GM12878 (cell line): ENCODE data around the gene LMOD1. TPM values are rescaled to one million over a fixed set of nuclear protein-coding genes. Genes with fewer than 3 reads are reported as not detected.

ENCODE experiments used
- ATAC-seq: fragments of 200-7000 bp; cut with Tn5 transposase; 3 replicates; pipeline ENCODE4 v1.9.1; 2020; ENCODE audit warnings: mild to moderate bottlenecking, moderate library complexity
- BruUV-seq: library from RNA; stranded (reverse); fragments of 400-500 nt; replicated peaks from 2 replicates; lab custom pipeline; 2021; lab: Mats Ljungman, UMichigan
- CTCF ChIA-PET: fragments of 300-600 bp; sonication (Branson Sonifier 250); formaldehyde crosslinking; extraction: SDS; loops from one replicate; lab custom pipeline; 2021; ENCODE audit warnings: inconsistent platforms; lab: Yijun Ruan, JAX
- POLR2A ChIA-PET: fragments of 350-600 bp; formaldehyde crosslinking; extraction: SDS; loops from one replicate; lab custom pipeline; 2021; ENCODE audit warnings: inconsistent platforms; lab: Charles Lee
- RAD21 ChIA-PET: fragments of 300-600 bp; sonication (Branson Sonifier 250); formaldehyde crosslinking; loops from one replicate; lab custom pipeline; 2023; ENCODE audit warnings: antibody characterized with exemption; ENCODE audit not compliant: unreplicated experiment; lab: Charles Lee
- SMC1A ChIA-PET: fragments of 300-600 bp; sonication (Branson Sonifier 250); formaldehyde crosslinking; loops from one replicate; lab custom pipeline; 2023; ENCODE audit not compliant: unreplicated experiment, uncharacterized antibody; lab: Charles Lee
- DNase-seq: peaks from one replicate; pipeline ENCODE4 v3.0.0-alpha.2; 2011; ENCODE audit warnings: low read depth, low spot score
- FAIRE-seq: peaks from 3 replicates; lab custom pipeline; 2011; peaks lifted over from hg19 to GRCh38; lab: Jason Lieb, UNC
- H2AFZ ChIP-seq: 2 replicates; pipeline ENCODE4 v1.6.0; 2011; ENCODE audit warnings: low read depth, low read length, control low read depth; ENCODE audit not compliant: control insufficient read depth
- H3K27ac ChIP-seq: 2 replicates; pipeline ENCODE4 v1.5.1; 2011; ENCODE audit warnings: control low read depth; ENCODE audit not compliant: control insufficient read depth, insufficient read depth
- H3K27me3 ChIP-seq, 2 experiments: replicated peaks in 1 of 2; 2 replicates each; pipeline versions ENCODE4 v1.6.0 to v1.6.1; 2011; ENCODE audit warnings: low read length in 1 of 2; ENCODE audit not compliant: control insufficient read depth in 2 of 2, insufficient read depth in 2 of 2
- H3K36me3 ChIP-seq, 2 experiments: 2 replicates each; pipeline ENCODE4 v1.5.1; 2011; ENCODE audit warnings: low read length in 1 of 2; ENCODE audit not compliant: control insufficient read depth in 2 of 2, insufficient read depth in 2 of 2
- H3K4me1 ChIP-seq: 2 replicates; pipeline ENCODE4 v1.6.1; 2011; ENCODE audit warnings: mild to moderate bottlenecking, low read length, moderate library complexity, mixed read lengths; ENCODE audit not compliant: control insufficient read depth, insufficient read depth
- H3K4me2 ChIP-seq: 2 replicates; pipeline ENCODE4 v1.6.0; 2011; ENCODE audit warnings: control low read depth; ENCODE audit not compliant: control insufficient read depth, insufficient read depth
- H3K4me3 ChIP-seq: fragments of 200-600 bp; sonication (generic); 2 replicates; pipeline ENCODE4 v1.5.1; 2016
- H3K79me2 ChIP-seq: 2 replicates; pipeline ENCODE4 v1.6.0; 2011; ENCODE audit warnings: low read length; ENCODE audit not compliant: control insufficient read depth, insufficient read depth
- H3K9ac ChIP-seq: 2 replicates; pipeline ENCODE4 v1.8.0; 2011; ENCODE audit warnings: low read length, control low read depth, mixed read lengths; ENCODE audit not compliant: control insufficient read depth, insufficient read depth
- H3K9me3 ChIP-seq: replicated peaks from 3 replicates; pipeline ENCODE4 v1.5.1; 2011; ENCODE audit warnings: mild to moderate bottlenecking, low read length; ENCODE audit not compliant: control insufficient read depth, insufficient read depth
- H4K20me1 ChIP-seq: 2 replicates; pipeline ENCODE4 v1.6.0; 2011; ENCODE audit not compliant: control insufficient read depth, insufficient read depth
- WGBS: methylation state at CpG from one replicate; pipeline ENCODE4 v1.1.6; 2016; ENCODE audit warnings: low lambda C conversion rate; ENCODE audit not compliant: insufficient replicate concordance, insufficient coverage; ENCODE audit errors: missing lambda C conversion rate; 5-methylcytosine and 5-hydroxymethylcytosine counted together
- in situ Hi-C: fragments of 300-500 bp; cut with MboI; formaldehyde crosslinking; loops from 9 replicates; pipeline ENCODE4 v1.14.3; 2018; ENCODE audit warnings: mixed read lengths
- intact Hi-C: fragments of 100-400 bp; cut with micrococcal nuclease; formaldehyde crosslinking; loops from one replicate; pipeline ENCODE4 v1.14.2; 2022; ENCODE audit not compliant: unreplicated experiment
- polyA plus RNA-seq, 11 experiments: library from polyadenylated mRNA; depleted of rRNA in 4 of 11; unstranded in 6 of 11; stranded (reverse) in 5 of 11; fragments of >200 nt; fragmentation: Nextera tagmentation in 4 of 11; fragmentation: Illumina TruSeq in 1 of 11; extraction: Ambion mirVana in 4 of 11; extraction: Trizol in 1 of 11; gene quantifications; 1 replicate in 1 of 11; 2 replicates in 10 of 11; pipeline versions ENCODE4 v1.2.1 to v1.2.3, GENCODE V29; 2011 to 2016; ENCODE audit warnings: inconsistent platforms in 2 of 11, missing spikeins in 2 of 11, low read depth in 1 of 11
- total RNA-seq, 4 experiments: library from RNA; depleted of rRNA in 3 of 4; stranded (reverse); fragments of >200 nt in 3 of 4; fragmentation: Illumina TruSeq in 1 of 4; extraction: Trizol in 1 of 4; gene quantifications; 2 replicates each; pipeline versions ENCODE4 v1.2.1 to v1.2.3, GENCODE V29; 2013 to 2021
- TF ChIP-seq, protein P1 (sequence below), 3 experiments: IDR thresholded peaks in 2 of 3; conservative IDR thresholded peaks in 1 of 3; 2 replicates each; pipeline ENCODE4 v1.5.1; 2011; ENCODE audit warnings: low read depth in 3 of 3, low read length in 3 of 3, mild to moderate bottlenecking in 3 of 3, control low read depth in 2 of 3, moderate library complexity in 2 of 3, inconsistent platforms in 1 of 3, mixed read lengths in 1 of 3; ENCODE audit not compliant: control insufficient read depth in 2 of 3, insufficient read depth in 1 of 3; ENCODE audit errors: extremely low read depth in 1 of 3

LMOD1 gene
- total and polyA plus RNA-seq, 10 of the 15 experiments (the other 5 are each of a cell fraction or from before 2014, with no cell fraction given) = 0.15 TPM; not detected in 9

DNA sequence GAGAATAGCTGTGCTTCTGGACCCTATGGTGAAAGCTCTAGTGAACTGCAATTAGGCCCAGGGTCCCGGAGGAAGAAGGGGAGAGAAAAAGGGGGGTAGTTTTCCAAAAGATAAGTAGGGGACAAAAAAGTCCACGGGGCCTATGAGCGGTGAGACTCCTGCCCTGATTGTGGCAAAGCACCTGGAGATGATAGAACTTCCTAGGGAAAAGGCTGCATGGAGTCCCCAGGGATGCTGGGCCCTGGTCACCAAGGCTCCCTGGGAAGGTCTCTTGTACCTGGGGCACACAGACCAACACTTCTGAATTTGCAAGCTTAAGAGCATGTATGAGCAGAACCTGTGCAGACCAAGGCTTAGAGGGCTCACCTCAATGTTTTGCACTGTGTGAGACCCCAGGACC, 63.1 kb downstream of the LMOD1 start:
- no peak for FAIRE-seq
- SMC1A ChIA-PET = interaction anchor here (1.2 to 2.2 kb wide), 4 partner anchors 11 to 90 kb away, joined by 3 to 8 read pairs (median 6); no protein-coding TSS in a partner anchor
- no peak for DNase-seq

More for the DNA sequence above, 63.1 kb downstream of the LMOD1 start:
- Histone ChIP-seq H3K4me2 (no peak overlapping the region), H3K9ac (no peak overlapping the region), H3K36me3 (no peaks in the 10 kb centered on the region), H3K27me3 (peaks cover 0 to 4% of the 10 kb centered on the region in 2 experiments; a peak in 2 of 4 replicates)
- in situ Hi-C loops = no loop called here
- no TSS peak for BruUV-seq
- POLR2A ChIA-PET = no interaction called here
- WGBS = 69% methylated on average over 3 of the region's 3 CpGs
- TF ChIP-seq, protein P1, sequence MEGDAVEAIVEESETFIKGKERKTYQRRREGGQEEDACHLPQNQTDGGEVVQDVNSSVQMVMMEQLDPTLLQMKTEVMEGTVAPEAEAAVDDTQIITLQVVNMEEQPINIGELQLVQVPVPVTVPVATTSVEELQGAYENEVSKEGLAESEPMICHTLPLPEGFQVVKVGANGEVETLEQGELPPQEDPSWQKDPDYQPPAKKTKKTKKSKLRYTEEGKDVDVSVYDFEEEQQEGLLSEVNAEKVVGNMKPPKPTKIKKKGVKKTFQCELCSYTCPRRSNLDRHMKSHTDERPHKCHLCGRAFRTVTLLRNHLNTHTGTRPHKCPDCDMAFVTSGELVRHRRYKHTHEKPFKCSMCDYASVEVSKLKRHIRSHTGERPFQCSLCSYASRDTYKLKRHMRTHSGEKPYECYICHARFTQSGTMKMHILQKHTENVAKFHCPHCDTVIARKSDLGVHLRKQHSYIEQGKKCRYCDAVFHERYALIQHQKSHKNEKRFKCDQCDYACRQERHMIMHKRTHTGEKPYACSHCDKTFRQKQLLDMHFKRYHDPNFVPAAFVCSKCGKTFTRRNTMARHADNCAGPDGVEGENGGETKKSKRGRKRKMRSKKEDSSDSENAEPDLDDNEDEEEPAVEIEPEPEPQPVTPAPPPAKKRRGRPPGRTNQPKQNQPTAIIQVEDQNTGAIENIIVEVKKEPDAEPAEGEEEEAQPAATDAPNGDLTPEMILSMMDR (IDR thresholded peaks at IDR 0.05 in 2 of 3, conservative IDR thresholded peaks at IDR 0.05 in 1 of 3; ENCODE audit: control insufficient read depth in 2 of 3, extremely low read depth in 1 of 3, insufficient read depth in 1 of 3, low read depth in 3 of 3, low read length in 3 of 3) = no peak
- TF ChIP-seq, all 136 proteins: peak for 0
- Histone ChIP-seq H4K20me1 (no peaks in the 10 kb centered on the region), H3K9me3 (no peaks in the 10 kb centered on the region), H3K4me1 (peaks cover 5% of the 10 kb centered on the region; the same call in 1 of the 2 replicates), H2AFZ (no peak overlapping the region), H3K4me3 (no peak overlapping the region), H3K79me2 (no peaks in the 10 kb centered on the region), H3K27ac (no peak overlapping the region)
- ChIA-PET RAD21 (interaction anchor here (1.2 kb wide), 2 partner anchors 90 to 237 kb away, joined by 3 to 6 read pairs; no protein-coding TSS in a partner anchor), CTCF (interaction anchor here (1.0 to 9.1 kb wide), 3 partner anchors 10 to 91 kb away, joined by 3 to 99 read pairs (median 3); no protein-coding TSS in a partner anchor)
- intact Hi-C loops = no loop called here
- no peak for ATAC-seq
